Duodenal mucosa (tissue), 2 donors: Measurements from ENCODE around the gene BHLHA15.

Experiments
- H3K27ac ChIP-seq: one replicate; pipeline ENCODE4 v1.7.0; 2013; ENCODE audit warnings: low read depth, low read length
- H3K27me3 ChIP-seq, 2 donors: one replicate each; pipeline ENCODE4 v1.7.0; 2013; ENCODE audit warnings: low read length in 2 of 2, control low read depth in 1 of 2; ENCODE audit not compliant: insufficient read depth in 2 of 2, control insufficient read depth in 1 of 2
- H3K36me3 ChIP-seq, 2 donors: one replicate each; pipeline ENCODE4 v1.7.0; 2013; ENCODE audit warnings: low read length in 2 of 2, control low read depth in 1 of 2; ENCODE audit not compliant: insufficient read depth in 2 of 2, control insufficient read depth in 1 of 2
- H3K4me1 ChIP-seq, 2 donors: one replicate each; pipeline ENCODE4 v1.7.0; 2013; ENCODE audit warnings: low read length in 2 of 2, control low read depth in 1 of 2; ENCODE audit not compliant: insufficient read depth in 2 of 2, control insufficient read depth in 1 of 2
- H3K4me3 ChIP-seq, 2 donors: one replicate each; pipeline ENCODE4 v1.7.0; 2013; ENCODE audit warnings: low read length in 2 of 2, low read depth in 1 of 2
- H3K9ac ChIP-seq, 2 donors: one replicate each; pipeline ENCODE4 v1.7.0; 2013; ENCODE audit warnings: low read length in 2 of 2, low read depth in 1 of 2
- H3K9me3 ChIP-seq, 2 donors: one replicate each; pipeline ENCODE4 v1.7.0; 2013; ENCODE audit warnings: low read length in 2 of 2, control low read depth in 1 of 2; ENCODE audit not compliant: control insufficient read depth in 1 of 2

BHLHA15 gene

DNA sequence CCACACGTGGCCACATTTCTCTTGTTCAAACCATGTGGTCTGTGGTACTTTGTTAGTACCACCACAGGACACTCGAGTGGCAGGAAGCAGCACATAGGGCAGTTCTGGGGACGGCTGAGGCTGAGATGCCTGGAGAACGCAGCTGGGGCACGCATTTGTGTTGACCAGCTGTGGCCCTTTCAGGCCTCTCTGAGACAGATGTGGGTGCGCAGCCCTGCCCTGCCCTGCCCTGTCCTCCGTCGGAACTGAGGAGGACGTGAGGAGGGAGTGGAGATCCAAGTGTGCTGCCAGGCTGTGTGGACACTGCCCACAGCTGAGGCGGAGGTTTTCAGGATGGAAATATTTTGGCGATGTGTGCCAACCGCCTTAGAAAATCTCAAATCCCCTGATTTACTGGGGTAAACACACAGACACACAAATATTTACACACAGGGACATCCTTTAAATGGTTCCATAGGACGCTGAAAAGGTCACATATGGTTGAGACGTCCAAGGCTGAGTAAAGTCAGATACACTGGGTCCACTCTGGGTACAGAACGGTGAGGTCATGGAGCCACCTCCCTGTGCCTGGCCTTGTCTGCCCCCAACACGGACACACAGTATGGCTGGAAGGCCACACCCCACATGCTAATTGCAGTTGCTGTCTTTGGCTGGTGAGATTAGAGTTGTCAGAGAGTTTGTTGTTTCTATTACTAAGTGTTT, 14.8 kb downstream of the BHLHA15 start:
- Histone ChIP-seq H3K9me3 (no peaks in the 10 kb centered on the region), H3K36me3 (peaks cover 8 to 28% of the 10 kb centered on the region in 2 donors), H3K27ac (no peak overlapping the region), H3K27me3 (no peaks in the 10 kb centered on the region), H3K4me1 (no peaks in the 10 kb centered on the region), H3K4me3 (no peak overlapping the region), H3K9ac (no peak overlapping the region)

DNA sequence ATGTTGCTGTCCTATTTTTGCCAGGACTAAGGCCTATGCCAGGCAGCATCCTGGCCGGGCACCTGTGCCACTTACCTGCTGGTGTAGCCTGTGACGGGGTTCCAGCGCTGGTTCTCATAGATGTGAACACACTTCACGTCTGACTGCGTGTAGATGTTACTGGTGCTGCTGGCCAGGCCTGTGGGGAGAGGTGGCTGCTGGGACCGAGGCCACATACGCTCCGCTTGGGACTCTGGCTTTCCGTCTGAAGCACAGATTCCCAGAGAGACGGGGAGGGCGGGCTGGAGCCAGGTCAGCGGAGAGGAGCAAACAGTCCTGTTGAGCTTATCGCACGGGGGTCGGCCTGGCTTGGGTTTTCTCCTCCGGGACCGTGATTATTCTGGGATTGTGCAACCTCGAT, 16.7 kb downstream of the BHLHA15 start:
- Histone ChIP-seq H3K27ac (no peak overlapping the region), H3K36me3 (peaks cover 8 to 20% of the 10 kb centered on the region in 2 donors)

DNA sequence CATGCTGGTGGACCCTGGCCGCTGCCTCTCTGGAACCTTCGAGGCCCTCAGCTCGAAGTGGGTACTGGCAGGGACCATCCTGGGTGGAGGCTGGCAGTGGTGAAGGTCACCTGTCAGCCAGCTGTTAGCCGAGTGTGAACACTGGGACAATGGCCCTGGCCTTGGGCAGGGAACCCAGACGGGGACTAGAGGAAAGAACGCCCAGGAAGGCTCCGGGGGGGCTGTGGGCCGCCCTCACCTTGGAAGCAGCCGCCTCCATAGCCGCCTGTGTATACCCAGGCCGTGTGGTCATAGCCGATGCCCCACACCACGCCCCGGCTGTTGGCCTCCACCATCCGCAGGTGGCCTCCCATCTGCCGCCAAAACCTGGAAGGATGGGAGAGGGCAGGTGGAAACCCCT, 17.6 kb downstream of the BHLHA15 start:
- no peaks in the 10 kb centered on the region for H3K4me1 ChIP-seq
- no peak overlapping the region for H3K4me3 ChIP-seq
- H3K27me3 ChIP-seq = no peaks in the 10 kb centered on the region
- H3K36me3 ChIP-seq = peaks cover 8 to 23% of the 10 kb centered on the region in 2 donors
- no peak overlapping the region for H3K9ac ChIP-seq
- no peak overlapping the region for H3K27ac ChIP-seq
- H3K9me3 ChIP-seq = no peaks in the 10 kb centered on the region

More for the DNA sequence above, 16.7 kb downstream of the BHLHA15 start:
- Histone ChIP-seq H3K4me3 (no peak overlapping the region), H3K9me3 (no peaks in the 10 kb centered on the region), H3K4me1 (no peaks in the 10 kb centered on the region), H3K9ac (no peak overlapping the region), H3K27me3 (no peaks in the 10 kb centered on the region)

DNA sequence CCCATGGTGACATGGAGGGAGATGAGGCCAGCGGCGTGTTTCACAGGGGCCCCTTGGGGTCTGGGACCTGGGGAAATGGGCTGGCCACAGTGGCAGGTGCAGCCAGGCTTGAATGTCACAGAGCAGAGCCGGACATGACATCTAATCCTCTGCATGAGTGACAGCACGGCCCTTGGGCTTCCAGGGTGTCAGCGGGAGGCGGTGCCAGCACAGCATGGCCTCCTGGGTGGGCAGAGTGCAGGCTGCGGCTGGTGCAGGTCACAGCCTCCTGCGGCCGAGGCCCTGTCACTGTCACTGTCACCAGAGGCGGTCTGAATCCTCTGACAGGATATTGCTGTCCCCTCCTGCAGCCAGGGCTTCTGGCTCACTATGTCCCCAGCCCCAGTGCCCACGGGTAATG, 18.2 kb downstream of the BHLHA15 start:
- no peak overlapping the region for H3K4me3 ChIP-seq
- H3K9me3 ChIP-seq = no peaks in the 10 kb centered on the region
- no peak overlapping the region for H3K9ac ChIP-seq
- no peaks in the 10 kb centered on the region for H3K4me1 ChIP-seq
- H3K36me3 ChIP-seq = peaks cover 8 to 24% of the 10 kb centered on the region in 2 donors
- H3K27ac ChIP-seq = no peak overlapping the region
- no peaks in the 10 kb centered on the region for H3K27me3 ChIP-seq

DNA sequence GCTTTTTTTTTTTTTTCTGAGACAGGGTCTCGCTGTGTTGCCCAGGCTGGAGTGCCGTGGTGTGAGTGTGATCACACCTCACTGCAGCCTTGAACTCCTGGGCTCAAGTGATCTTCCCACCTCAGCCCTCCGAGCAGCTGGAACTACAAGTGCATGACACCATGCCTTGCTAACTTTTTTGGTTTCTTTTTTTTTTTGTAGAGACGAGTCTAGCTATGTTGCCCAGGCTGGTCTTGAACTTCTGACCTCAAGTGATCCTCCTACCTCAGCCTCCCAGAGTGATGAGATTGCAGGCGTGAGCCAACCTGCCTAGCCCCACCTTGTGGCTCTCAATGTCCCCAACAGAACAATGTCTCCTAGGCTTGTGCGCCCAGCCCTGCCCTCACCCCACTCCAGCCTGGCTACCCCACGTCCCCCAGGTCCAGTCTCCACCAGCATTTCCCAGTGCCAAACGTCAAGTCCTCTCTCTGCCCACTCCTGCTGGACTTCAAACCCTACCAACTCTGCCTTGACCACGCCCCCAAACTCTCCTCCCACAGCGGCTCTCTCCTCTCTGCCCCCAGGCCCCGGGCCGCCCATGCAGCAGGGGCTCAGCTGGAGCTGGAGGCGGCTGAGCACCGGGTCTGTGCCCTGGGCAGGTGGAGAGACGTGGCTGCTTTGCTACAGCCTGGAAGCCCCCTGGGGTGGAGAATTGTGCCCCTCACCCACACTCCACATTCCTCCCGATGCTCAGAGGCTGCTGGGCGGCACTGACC, 18.9 kb downstream of the BHLHA15 start:
- no peaks in the 10 kb centered on the region for H3K27me3 ChIP-seq
- no peak overlapping the region for H3K4me3 ChIP-seq
- H3K36me3 ChIP-seq = peaks cover 8 to 24% of the 10 kb centered on the region in 2 donors
- no peak overlapping the region for H3K27ac ChIP-seq
- H3K4me1 ChIP-seq = no peaks in the 10 kb centered on the region
- no peaks in the 10 kb centered on the region for H3K9me3 ChIP-seq
- no peak overlapping the region for H3K9ac ChIP-seq

DNA sequence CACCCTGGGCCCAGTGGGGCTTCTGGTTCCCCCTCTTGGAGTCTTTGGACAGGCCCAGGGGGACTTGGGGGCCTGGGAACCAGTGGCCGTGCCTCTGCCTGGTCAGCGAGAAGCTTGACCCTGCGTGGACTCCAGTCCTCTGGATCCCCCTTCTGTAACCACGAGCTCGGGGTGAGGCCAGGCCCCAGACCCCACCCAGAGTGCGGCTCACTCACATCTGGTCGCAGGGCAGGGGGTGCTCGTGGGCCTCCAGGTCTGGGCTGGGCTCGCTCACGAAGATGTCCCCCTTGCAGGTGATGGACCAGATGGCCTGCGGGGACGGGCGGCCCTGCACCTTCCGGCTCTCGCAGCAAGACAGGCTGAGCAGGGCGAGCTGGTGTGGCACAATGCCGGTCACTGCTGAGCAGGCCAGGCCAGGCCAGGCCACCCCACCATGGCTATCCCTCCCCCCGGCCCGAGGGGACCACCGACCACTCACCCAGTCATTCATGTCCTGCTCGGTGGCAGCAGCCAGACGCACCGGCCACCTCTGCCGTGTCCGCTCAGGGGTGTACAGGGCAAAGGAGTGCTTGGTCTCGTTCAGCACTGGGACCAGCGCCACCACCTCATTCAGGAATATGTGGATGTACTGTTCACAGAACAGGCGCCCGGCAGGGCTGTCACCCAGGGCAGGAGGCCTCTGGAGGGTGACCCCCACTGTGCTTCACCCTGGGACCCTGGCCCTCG, 19.7 kb downstream of the BHLHA15 start:
- peaks cover 6 to 21% of the 10 kb centered on the region in 2 donors for H3K36me3 ChIP-seq
- no peaks in the 10 kb centered on the region for H3K9me3 ChIP-seq
- H3K9ac ChIP-seq = no peak overlapping the region
- H3K27ac ChIP-seq = no peak overlapping the region
- no peaks in the 10 kb centered on the region for H3K27me3 ChIP-seq
- H3K4me3 ChIP-seq = no peak overlapping the region
- no peaks in the 10 kb centered on the region for H3K4me1 ChIP-seq

DNA sequence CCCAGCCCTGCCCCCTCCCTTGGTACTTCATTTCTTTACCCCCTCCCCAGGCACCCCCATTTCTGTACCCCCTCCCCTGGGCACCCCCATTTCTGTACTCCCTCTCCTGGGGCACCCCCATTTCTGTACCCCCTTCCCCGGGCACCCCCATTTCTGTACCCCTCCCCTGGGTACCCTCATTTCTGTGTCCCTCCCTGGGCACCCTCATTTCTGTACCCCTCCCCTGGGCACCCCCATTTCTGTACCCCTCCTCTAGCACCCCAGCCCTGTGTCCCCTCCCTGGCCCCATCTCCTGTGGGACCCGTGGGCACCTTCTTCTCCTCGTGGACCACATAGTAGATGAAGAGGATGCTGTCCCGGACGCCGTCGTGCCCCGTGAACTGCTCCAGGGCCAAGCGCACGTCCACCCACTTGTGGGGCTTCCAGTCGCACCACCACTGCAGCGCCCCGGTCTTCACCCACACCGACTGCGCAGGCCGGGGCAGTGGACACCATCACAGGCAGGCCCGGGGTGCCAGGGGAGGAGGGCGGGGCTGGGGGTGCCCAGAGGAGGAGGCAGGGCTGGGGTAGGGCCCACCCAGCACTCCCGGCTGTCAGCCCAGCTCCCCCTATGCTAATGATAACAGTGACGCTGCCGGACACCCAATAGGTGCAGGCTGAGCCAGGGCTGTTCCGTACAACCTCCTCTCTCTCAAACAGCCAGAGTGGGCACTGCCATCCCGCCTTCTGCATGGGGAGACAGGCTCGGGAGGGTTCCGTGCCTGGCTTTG, 20.4 kb downstream of the BHLHA15 start:
- Histone ChIP-seq H3K4me3 (no peak overlapping the region), H3K27me3 (no peaks in the 10 kb centered on the region), H3K9me3 (no peaks in the 10 kb centered on the region), H3K4me1 (no peaks in the 10 kb centered on the region), H3K9ac (no peak overlapping the region), H3K36me3 (peaks cover 2 to 15% of the 10 kb centered on the region in 2 donors), H3K27ac (no peak overlapping the region)

DNA sequence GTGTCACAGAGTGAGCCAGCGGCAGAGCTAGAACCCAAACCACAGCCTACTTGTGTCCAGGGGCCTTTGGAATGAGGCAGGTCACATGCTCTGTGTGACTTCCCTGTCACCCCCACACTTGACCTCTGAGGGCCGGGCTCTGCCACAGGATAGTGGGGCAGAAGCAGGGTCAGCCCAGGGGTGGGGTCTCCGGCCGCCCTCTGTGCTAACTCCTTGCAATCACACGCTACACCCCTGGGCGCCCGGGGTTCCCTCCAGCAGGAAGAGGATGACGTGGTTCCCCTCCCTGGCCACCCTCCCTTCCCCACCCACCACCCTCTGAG, 21.0 kb downstream of the BHLHA15 start:
- H3K9ac ChIP-seq = no peak overlapping the region
- H3K9me3 ChIP-seq = no peaks in the 10 kb centered on the region
- no peaks in the 10 kb centered on the region for H3K27me3 ChIP-seq
- no peaks in the 10 kb centered on the region for H3K4me1 ChIP-seq
- H3K27ac ChIP-seq = no peak overlapping the region
- H3K4me3 ChIP-seq = no peak overlapping the region
- peaks cover 4 to 15% of the 10 kb centered on the region in 2 donors for H3K36me3 ChIP-seq

DNA sequence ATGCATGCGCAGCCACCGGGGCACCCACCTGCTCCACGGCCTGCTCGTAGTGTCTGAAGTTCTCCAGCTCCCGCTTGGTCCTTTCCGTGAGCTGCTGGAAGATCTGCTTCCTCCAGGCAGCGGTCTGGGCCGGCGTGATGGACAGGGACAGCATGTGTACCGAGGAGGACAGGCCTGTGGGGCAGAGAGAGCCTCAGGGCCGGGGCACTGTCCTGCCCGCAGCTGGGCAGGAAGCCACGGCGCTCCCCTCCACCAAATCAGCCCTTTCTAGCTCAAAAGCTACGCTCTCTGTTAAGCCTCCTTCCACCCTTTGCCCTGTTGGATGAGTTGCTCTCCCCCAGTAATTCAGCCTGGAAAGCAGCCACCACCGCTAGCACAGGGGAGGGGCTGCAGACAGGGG, 21.6 kb downstream of the BHLHA15 start:
- H3K9me3 ChIP-seq = no peaks in the 10 kb centered on the region
- H3K36me3 ChIP-seq = peaks cover 4 to 17% of the 10 kb centered on the region in 2 donors
- H3K4me3 ChIP-seq = no peak overlapping the region
- no peak overlapping the region for H3K9ac ChIP-seq
- no peaks in the 10 kb centered on the region for H3K4me1 ChIP-seq
- H3K27ac ChIP-seq = no peak overlapping the region
- no peaks in the 10 kb centered on the region for H3K27me3 ChIP-seq
